ENCODE results near the gene ZNF385C.

DNA sequence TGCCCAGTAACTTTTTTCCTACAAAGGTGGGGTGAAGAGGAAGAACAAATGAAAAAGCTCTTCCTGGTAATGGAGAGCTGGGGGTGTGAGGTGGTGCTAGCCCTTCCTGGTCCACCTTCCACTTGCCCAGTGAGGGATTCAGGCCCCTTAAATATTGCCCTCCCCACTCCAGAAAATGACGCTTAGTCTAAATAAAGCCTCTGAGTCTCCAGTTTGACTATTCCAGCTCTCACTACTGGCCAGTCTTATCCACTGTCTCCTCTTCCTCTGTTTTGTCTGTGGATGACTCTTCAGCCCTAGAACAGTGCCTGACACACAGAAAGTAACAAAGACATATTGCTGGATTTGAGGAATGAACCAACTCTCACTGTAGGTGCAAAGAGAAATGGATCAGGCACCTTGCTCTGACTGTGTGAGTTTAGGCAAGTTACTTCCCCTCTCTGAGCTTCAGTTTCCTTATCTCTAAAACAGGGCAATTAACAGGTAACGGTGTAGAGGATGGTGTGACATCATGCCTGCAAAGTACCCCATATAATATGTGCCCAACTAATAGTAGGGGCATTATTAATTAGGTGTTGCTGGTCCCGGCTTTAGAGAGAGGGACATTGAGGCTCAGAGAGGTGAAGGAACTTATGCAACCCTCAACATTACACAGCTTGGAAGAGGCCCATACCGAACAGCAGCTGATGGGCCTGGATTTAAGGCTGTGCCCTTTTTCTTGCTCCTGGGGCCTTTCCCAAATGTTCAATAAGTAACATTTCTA lies 21.3 kb downstream of the ZNF385C start:
- TF ChIP-seq CTCF (IDR thresholded peaks at IDR 0.05 in 4 of 5, conservative IDR thresholded peaks at IDR 0.05 in 1 of 5) (no peak), POLR2A (IDR thresholded peaks at IDR 0.05) (no peak)

All from gastrocnemius medialis (tissue), 4 donors.